ENCODE measurements around the gene LSP1. TPM values are rescaled to one million over a fixed set of nuclear protein-coding genes. Genes with fewer than 3 reads are reported as not detected.

The LSP1 gene
- total and polyA plus RNA-seq, 2 of the 4 experiments (the other 2 are of a cell fraction) = not detected

GRCh38 chr11:1909524-1909923 is 56.6 kb downstream of the LSP1 start:
- intact Hi-C loops (cut with micrococcal nuclease) = no loop called here
- 80% methylated on average over 1 of the region's 7 CpGs; no CpG with 5 or more reads in 1 of the 2 experiments for WGBS, 2 experiments (ENCODE audit: extremely low coverage in 2 of 2, insufficient read length in 1 of 2)

More at GRCh38 chr11:1909524-1909923, 56.6 kb downstream of the LSP1 start:
- Histone ChIP-seq H2AFZ (replicated peaks; ENCODE audit: low read length, poor library complexity) (no peak overlapping the region), H2BK5ac (ENCODE audit: low read depth, low read length, poor library complexity, severe bottlenecking) (no peak overlapping the region), H3K23ac (ENCODE audit: low read depth, low read length) (no peak overlapping the region), H3K4ac (ENCODE audit: low read depth, low read length) (no peak overlapping the region), H2BK120ac (ENCODE audit: low read depth, low read length) (no peak overlapping the region), H3K9me1 (ENCODE audit: insufficient read depth, low read length) (no peaks in the 10 kb centered on the region), H3K36me3 (ENCODE audit: control insufficient read depth, insufficient read depth, low read length) (no peaks in the 10 kb centered on the region), H2BK15ac (ENCODE audit: low read depth, low read length) (no peak overlapping the region), H4K8ac (ENCODE audit: low read depth in 2 of 2, low read length in 2 of 2) (no peak overlapping the region), H3K4me2 (ENCODE audit: low read depth, low read length) (no peak overlapping the region), H3K9ac (ENCODE audit: low read depth, low read length) (no peak overlapping the region), H3K9me3 (ENCODE audit: control insufficient read depth, insufficient read depth, low read length) (no peaks in the 10 kb centered on the region), H3K14ac (replicated peaks; ENCODE audit: low read depth, low read length) (no peak overlapping the region), H2AK5ac (ENCODE audit: low read depth, low read length) (no peak overlapping the region), H3K18ac (ENCODE audit: low read depth, low read length) (no peak overlapping the region), H3K79me1 (ENCODE audit: low read depth in 1 of 2, low read length in 2 of 2) (no peaks in the 10 kb centered on the region), H4K5ac (ENCODE audit: low read depth, low read length) (no peak overlapping the region), H3K4me1 (ENCODE audit: control insufficient read depth, insufficient read depth, low read length) (no peaks in the 10 kb centered on the region), H3K4me3 (ENCODE audit: insufficient read depth, low read depth, low read length) (no peak overlapping the region), H3K27ac (ENCODE audit: insufficient read depth, low read length) (no peak overlapping the region), H2BK20ac (ENCODE audit: low read depth, low read length) (no peak overlapping the region), H4K20me1 (ENCODE audit: insufficient read depth, low read length) (no peaks in the 10 kb centered on the region), H3K27me3 (ENCODE audit: control insufficient read depth, insufficient read depth, low read length) (peaks cover 21% of the 10 kb centered on the region), H4K91ac (ENCODE audit: insufficient read depth, low read depth, low read length) (no peak overlapping the region), H2AK9ac (replicated peaks; ENCODE audit: low read depth, low read length, poor library complexity) (no peak overlapping the region), H3K56ac (ENCODE audit: extremely low read depth, insufficient read depth, low read length) (no peak overlapping the region)
- BruUV-seq (replicated peaks) = no TSS peak
- DNase-seq (no peak), ATAC-seq (ENCODE audit: low read depth) (no peak)
- TF ChIP-seq RAD21 (IDR thresholded peaks at IDR 0.05; ENCODE audit: low read length) = no peak
- no peak for TF ChIP-seq RCOR1 (IDR thresholded peaks at IDR 0.05; ENCODE audit: insufficient replicate concordance, low read length)
- no peak for TF ChIP-seq MXI1 (IDR thresholded peaks at IDR 0.05; ENCODE audit: borderline replicate concordance, low read depth, low read length)
- TF ChIP-seq SMC3 (IDR thresholded peaks at IDR 0.05; ENCODE audit: low read depth, low read length) = no peak
- no peak for TF ChIP-seq RFX5 (IDR thresholded peaks at IDR 0.05; ENCODE audit: low read depth, low read length)
- TF ChIP-seq NFE2L2 (IDR thresholded peaks at IDR 0.05; ENCODE audit: low read depth, low read length) = no peak
- TF ChIP-seq CEBPB (IDR thresholded peaks at IDR 0.05; ENCODE audit: low read depth, low read length) = no peak
- ChIA-PET POLR2A (ENCODE audit: unreplicated experiment) (no interaction called here), CTCF (no interaction called here)
- dilution Hi-C loops (cut with HindIII; ENCODE audit: low sequenced_read_pairs, unreplicated experiment) (no loop called here), in situ Hi-C loops (cut with MboI; ENCODE audit: low sequenced_read_pairs) (no loop called here)
